Activated naive CD4-positive, alpha-beta T cell treated with anti-CD3 and anti-CD28 coated beads, Interleukin-2, amount 50 U/mL, for 24 hours (primary cell): ENCODE results near the gene HERC6.
"Not testable (repeated sequence)": the region's sequence is repeated elsewhere in the genome, so short reads cannot be mapped to it uniquely, and the experiment has no call there.

Experiments used
- H3K27ac Mint-ChIP-seq: one replicate; pipeline ENCODE4 v1.8.0; 2021; ENCODE audit warnings: mild to moderate bottlenecking, mixed read lengths
- H3K27me3 Mint-ChIP-seq: one replicate; pipeline ENCODE4 v1.8.0; 2021; ENCODE audit warnings: mixed read lengths
- H3K36me3 Mint-ChIP-seq: one replicate; pipeline ENCODE4 v1.8.0; 2021; ENCODE audit warnings: mixed read lengths
- H3K4me1 Mint-ChIP-seq: one replicate; pipeline ENCODE4 v1.8.0; 2021; ENCODE audit warnings: mixed read lengths
- H3K4me3 Mint-ChIP-seq: one replicate; pipeline ENCODE4 v1.8.0; 2021; ENCODE audit warnings: mild to moderate bottlenecking, mixed read lengths
- H3K9me3 Mint-ChIP-seq: one replicate; pipeline ENCODE4 v1.8.0; 2021; ENCODE audit warnings: mixed read lengths

HERC6 gene

DNA sequence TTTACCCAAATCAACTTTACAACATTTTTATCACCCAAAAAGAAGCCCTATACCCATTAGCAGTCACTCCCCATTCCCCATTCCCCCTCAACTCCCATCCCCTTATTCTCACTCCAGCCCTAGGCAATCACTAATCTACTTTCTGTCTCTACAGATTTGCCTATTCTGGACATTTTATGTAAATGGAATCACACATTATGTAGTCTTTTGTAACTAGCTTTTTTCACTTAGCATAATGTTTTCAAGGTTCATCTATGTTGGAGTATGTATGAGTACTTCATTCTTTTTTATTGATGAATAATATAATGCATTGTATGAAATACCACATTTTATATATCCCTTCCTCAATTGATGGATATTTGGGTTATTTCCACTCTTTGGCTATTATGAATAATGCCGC lies 42.2 kb downstream of the HERC6 start:
- Mint-ChIP-seq H3K9me3 (no peaks in the 10 kb centered on the region), H3K4me1 (no peaks in the 10 kb centered on the region), H3K27ac (no peak overlapping the region), H3K4me3 (no peak overlapping the region), H3K27me3 (no peaks in the 10 kb centered on the region), H3K36me3 (peaks cover 11% of the 10 kb centered on the region)

GRCh38 chr4:88422403-88422802 lies 43.8 kb downstream of the HERC6 start:
- no peak overlapping the region for H3K27ac Mint-ChIP-seq
- peaks cover 14% of the 10 kb centered on the region for H3K36me3 Mint-ChIP-seq
- no peak overlapping the region for H3K4me3 Mint-ChIP-seq
- H3K27me3 Mint-ChIP-seq, result no peaks in the 10 kb centered on the region
- H3K4me1 Mint-ChIP-seq, result no peaks in the 10 kb centered on the region
- H3K9me3 Mint-ChIP-seq, result no peaks in the 10 kb centered on the region

DNA sequence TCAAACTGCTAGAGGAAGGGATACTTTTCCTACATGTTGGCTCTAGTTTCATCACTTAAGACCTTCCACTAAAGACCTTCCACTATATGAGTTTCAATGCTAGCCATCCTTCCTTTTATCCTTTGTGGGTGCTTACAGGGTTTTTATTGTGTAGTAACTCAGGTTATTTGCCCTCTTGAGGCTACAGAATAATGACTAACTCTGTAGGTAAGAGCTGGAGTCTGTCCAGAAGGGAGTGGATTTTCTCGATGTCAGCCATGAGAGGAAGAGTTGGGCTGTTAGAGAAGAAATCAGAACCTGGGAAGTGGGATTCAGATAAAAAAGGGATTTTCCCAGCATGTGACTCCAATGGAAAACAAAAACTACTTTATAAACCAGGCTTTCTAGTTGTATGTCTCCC lies 50.7 kb downstream of the HERC6 start:
- Mint-ChIP-seq H3K36me3 (peaks cover 31% of the 10 kb centered on the region), H3K27me3 (no peaks in the 10 kb centered on the region), H3K27ac (no peak overlapping the region)

GRCh38 chr4:88435987-88436693 lies 57.5 kb downstream of the HERC6 start:
- Mint-ChIP-seq H3K27ac (no peak overlapping the region), H3K27me3 (no peaks in the 10 kb centered on the region)

More for the DNA sequence above, 50.7 kb downstream of the HERC6 start:
- H3K4me3 Mint-ChIP-seq, result no peak overlapping the region
- no peaks in the 10 kb centered on the region for H3K9me3 Mint-ChIP-seq
- H3K4me1 Mint-ChIP-seq, result no peaks in the 10 kb centered on the region

DNA sequence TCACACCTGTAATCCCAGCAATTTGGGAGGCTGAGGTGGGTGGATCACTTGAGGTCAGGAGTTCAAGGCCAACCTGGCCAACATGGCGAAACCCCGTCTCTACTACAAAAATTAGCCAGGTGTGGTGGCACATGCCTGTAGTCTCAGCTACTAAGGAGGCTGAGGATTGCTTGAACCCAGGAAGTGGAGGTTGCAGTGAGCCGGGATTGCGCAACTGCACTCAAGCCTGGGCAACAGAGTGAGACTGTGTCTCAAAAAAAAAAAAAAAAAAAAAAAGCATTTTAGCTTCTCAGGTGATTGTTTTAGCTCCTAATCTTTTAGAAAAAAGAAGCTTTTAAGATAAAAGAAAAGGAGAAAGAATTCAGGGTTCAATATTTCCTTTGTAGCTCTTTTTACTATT lies 59.2 kb downstream of the HERC6 start:
- not testable (repeated sequence) for H3K4me1 Mint-ChIP-seq, H3K27me3 Mint-ChIP-seq, H3K9me3 Mint-ChIP-seq, H3K4me3 Mint-ChIP-seq, H3K27ac Mint-ChIP-seq
- peaks cover 28% of the 10 kb centered on the region for H3K36me3 Mint-ChIP-seq

More at GRCh38 chr4:88435987-88436693, 57.5 kb downstream of the HERC6 start:
- no peak overlapping the region for H3K4me3 Mint-ChIP-seq
- H3K9me3 Mint-ChIP-seq, result no peaks in the 10 kb centered on the region
- peaks cover 23% of the 10 kb centered on the region for H3K36me3 Mint-ChIP-seq
- no peaks in the 10 kb centered on the region for H3K4me1 Mint-ChIP-seq

DNA sequence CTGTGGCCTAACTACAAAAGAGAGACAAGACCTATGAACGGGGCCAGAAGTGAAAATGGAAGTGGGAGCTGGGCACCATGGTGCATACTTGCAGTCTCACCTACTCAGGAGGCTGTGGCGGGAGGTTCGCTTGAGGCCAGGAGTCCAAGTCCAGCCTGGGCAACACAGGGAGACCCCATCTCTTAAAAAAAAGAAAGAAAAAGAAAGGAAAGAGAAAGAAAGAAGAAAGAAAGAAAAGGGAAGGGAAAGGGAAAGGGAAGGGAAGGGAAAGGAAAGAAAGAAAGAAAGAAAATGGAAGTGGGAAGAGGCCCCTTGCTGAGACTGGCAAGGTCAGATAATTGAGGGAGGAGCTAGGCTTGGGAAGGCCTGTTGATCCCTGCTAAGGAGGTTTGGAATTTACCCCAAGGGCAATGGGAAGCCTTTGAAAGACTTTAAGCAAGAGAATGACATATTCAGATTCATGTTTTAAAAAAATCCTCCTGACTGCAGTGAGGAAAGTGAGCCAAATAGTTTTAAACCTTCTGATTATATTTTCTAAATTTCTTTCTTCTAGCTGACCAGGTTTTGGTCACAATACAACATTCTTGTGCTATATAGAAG lies 60.6 kb downstream of the HERC6 start:
- Mint-ChIP-seq H3K27ac (peak overlapping the region; percentile 48), H3K9me3 (no peaks in the 10 kb centered on the region), H3K4me3 (no peak overlapping the region), H3K4me1 (no peaks in the 10 kb centered on the region), H3K27me3 (no peaks in the 10 kb centered on the region), H3K36me3 (peaks cover 22% of the 10 kb centered on the region)

- H3K36me3 Mint-ChIP-seq, result peaks cover 20% of the 10 kb centered on the region
- H3K9me3 Mint-ChIP-seq, result no peaks in the 10 kb centered on the region
- H3K4me3 Mint-ChIP-seq, result no peak overlapping the region
- H3K4me1 Mint-ChIP-seq, result no peaks in the 10 kb centered on the region
- no peaks in the 10 kb centered on the region for H3K27me3 Mint-ChIP-seq
- H3K27ac Mint-ChIP-seq, result peak overlapping the region; percentile 52
Measured at GRCh38 chr4:88440146-88440545, 61.5 kb downstream of the HERC6 start.

DNA sequence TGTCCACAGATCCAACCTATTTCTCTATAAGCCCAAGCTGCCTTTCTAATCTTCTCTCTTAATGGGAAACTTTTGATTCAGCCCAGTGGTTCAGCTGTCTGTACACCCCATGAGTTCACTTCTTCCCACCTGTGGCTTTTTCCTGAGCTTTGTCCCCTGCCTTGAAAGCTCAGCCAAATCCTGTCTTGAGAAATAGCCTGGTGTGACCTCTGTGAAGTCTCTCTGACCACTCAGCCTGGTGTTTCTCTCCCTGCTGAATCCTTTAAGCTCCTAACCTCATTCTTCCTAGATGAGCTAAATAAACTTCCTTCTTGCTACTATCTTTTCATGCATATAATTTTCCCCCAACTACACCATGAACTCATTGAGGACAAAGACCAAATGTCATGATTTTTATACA lies 63.0 kb downstream of the HERC6 start:
- no peaks in the 10 kb centered on the region for H3K4me1 Mint-ChIP-seq
- peak overlapping the region; percentile 48 for H3K27ac Mint-ChIP-seq
- no peak overlapping the region for H3K4me3 Mint-ChIP-seq
- H3K36me3 Mint-ChIP-seq, result peaks cover 17% of the 10 kb centered on the region
- H3K27me3 Mint-ChIP-seq, result no peaks in the 10 kb centered on the region
- H3K9me3 Mint-ChIP-seq, result no peaks in the 10 kb centered on the region

GRCh38 chr4:88442689-88443191 lies 64.1 kb downstream of the HERC6 start:
- Mint-ChIP-seq H3K36me3 (peaks cover 15% of the 10 kb centered on the region), H3K9me3 (no peaks in the 10 kb centered on the region), H3K4me3 (no peak overlapping the region), H3K4me1 (no peaks in the 10 kb centered on the region), H3K27ac (no peak overlapping the region), H3K27me3 (no peaks in the 10 kb centered on the region)

GRCh38 chr4:88443486-88443885 lies 64.8 kb downstream of the HERC6 start:
- Mint-ChIP-seq H3K36me3 (peaks cover 15% of the 10 kb centered on the region), H3K9me3 (no peaks in the 10 kb centered on the region), H3K27ac (no peak overlapping the region), H3K4me3 (no peak overlapping the region), H3K27me3 (no peaks in the 10 kb centered on the region), H3K4me1 (no peaks in the 10 kb centered on the region)

DNA sequence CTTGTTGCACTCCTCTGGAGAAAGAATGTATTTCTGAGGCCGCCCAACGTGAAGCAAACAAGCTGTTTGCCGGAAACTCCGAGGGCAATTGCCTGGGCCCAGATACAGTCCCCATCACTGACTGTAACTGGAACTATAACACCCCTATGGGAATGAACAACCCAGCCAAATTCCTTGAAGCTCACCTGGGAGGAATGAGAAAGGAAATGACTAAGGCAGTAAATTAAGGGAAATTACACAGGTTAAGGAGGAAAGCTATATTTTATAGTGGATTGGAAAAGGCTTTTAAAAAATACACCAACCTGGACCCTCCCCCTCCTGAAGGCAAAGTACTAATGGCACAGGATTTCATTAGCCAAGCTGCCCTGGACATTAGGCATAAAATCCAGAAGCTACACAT lies 66.6 kb downstream of the HERC6 start:
- peaks cover 10% of the 10 kb centered on the region for H3K36me3 Mint-ChIP-seq
- no peak overlapping the region for H3K4me3 Mint-ChIP-seq
- H3K27ac Mint-ChIP-seq, result no peak overlapping the region

DNA sequence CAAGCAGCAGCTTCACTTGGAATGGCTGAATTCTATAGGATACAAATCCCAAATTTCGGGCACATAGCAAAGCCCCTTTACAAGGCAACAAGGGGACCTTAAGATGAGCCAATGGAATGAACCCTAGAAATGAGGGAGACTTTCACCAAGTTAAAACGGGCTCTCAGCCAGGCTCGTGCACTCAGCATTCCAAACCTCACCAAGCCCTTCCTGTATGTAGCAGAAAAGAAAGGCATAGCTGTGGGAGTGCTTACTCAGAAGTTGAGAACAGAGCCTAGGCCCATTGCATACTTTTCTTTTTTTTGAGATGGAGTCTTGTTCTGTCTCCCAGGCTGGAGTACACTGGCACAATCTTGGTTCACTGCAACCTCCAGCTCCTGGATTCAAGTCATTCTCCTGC lies 67.5 kb downstream of the HERC6 start:
- no peak overlapping the region for H3K27ac Mint-ChIP-seq
- H3K9me3 Mint-ChIP-seq, result no peaks in the 10 kb centered on the region
- H3K4me1 Mint-ChIP-seq, result no peaks in the 10 kb centered on the region
- H3K27me3 Mint-ChIP-seq, result no peaks in the 10 kb centered on the region
- H3K36me3 Mint-ChIP-seq, result peaks cover 9% of the 10 kb centered on the region
- no peak overlapping the region for H3K4me3 Mint-ChIP-seq

More for the DNA sequence above, 66.6 kb downstream of the HERC6 start:
- no peaks in the 10 kb centered on the region for H3K4me1 Mint-ChIP-seq
- H3K9me3 Mint-ChIP-seq, result no peaks in the 10 kb centered on the region
- H3K27me3 Mint-ChIP-seq, result no peaks in the 10 kb centered on the region

GRCh38 chr4:88447371-88448095 lies 68.9 kb downstream of the HERC6 start:
- H3K27ac Mint-ChIP-seq, result no peak overlapping the region
- H3K4me3 Mint-ChIP-seq, result no peak overlapping the region
- H3K36me3 Mint-ChIP-seq, result peaks cover 5% of the 10 kb centered on the region
- no peaks in the 10 kb centered on the region for H3K4me1 Mint-ChIP-seq
- no peaks in the 10 kb centered on the region for H3K27me3 Mint-ChIP-seq
- no peaks in the 10 kb centered on the region for H3K9me3 Mint-ChIP-seq

DNA sequence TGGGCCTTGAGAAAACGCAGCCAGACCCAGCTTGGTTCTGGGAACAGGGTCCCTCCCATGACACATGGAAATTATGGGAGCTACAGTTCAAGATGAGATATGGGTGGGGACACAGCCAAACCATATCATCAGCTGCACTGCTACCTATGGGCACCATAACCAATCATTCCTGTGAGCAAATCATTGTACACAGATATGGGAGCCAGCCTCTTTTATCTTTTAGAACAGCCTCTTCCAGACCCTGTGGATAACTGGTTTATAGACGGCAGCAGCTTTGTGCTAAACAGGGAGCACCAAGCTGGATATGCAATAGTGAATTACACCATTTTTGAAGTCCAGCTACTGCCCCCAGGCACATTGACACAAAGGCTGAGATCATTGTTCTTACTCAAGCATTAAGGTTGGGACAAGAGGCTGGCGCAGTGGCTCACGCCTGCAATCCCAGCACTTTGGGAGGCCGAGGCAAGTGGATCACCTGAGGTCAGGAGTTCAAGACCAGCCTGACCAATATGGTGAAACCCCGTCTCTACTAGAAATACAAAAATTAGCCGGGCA lies 69.6 kb downstream of the HERC6 start:
- not testable (repeated sequence) for H3K4me3 Mint-ChIP-seq, H3K27ac Mint-ChIP-seq, H3K27me3 Mint-ChIP-seq, H3K36me3 Mint-ChIP-seq, H3K9me3 Mint-ChIP-seq, H3K4me1 Mint-ChIP-seq

GRCh38 chr4:88448889-88449288 lies 70.2 kb downstream of the HERC6 start:
- Mint-ChIP-seq H3K36me3 (peaks cover 2% of the 10 kb centered on the region), H3K27ac (no peak overlapping the region), H3K4me1 (peaks cover 3% of the 10 kb centered on the region), H3K4me3 (no peak overlapping the region), H3K9me3 (no peaks in the 10 kb centered on the region), H3K27me3 (no peaks in the 10 kb centered on the region)

- Mint-ChIP-seq H3K36me3 (peaks cover 2% of the 10 kb centered on the region), H3K4me3 (no peak overlapping the region)
Measured at GRCh38 chr4:88449290-88449689, 70.6 kb downstream of the HERC6 start.

More at GRCh38 chr4:88449290-88449689, 70.6 kb downstream of the HERC6 start:
- Mint-ChIP-seq H3K27me3 (no peaks in the 10 kb centered on the region), H3K4me1 (peaks cover 3% of the 10 kb centered on the region), H3K9me3 (no peaks in the 10 kb centered on the region), H3K27ac (no peak overlapping the region)
